Body of pancreas (tissue), 4 donors: ENCODE measurements around the gene RPL10. TPM values are rescaled to one million over a fixed set of nuclear protein-coding genes. Genes with fewer than 3 reads are reported as not detected.

Source experiments
- ATAC-seq: fragments of 150-250 bp; one replicate; pipeline ENCODE4 v1.9.1; 2016
- DNase-seq, 4 donors: peaks; one replicate each; pipeline ENCODE4 v3.0.0-alpha.2; 2019
- H3K27ac ChIP-seq, 4 donors: fragments of 200-600 bp; sonication (generic); 1 replicate in 3 of 4; 2 replicates in 1 of 4; pipeline versions ENCODE4 v1.5.1 to v1.6.1; 2016 to 2019; ENCODE audit warnings: mild to moderate bottlenecking in 1 of 4, mixed read lengths in 1 of 4, moderate library complexity in 1 of 4
- H3K27me3 ChIP-seq, 2 donors: fragments of 200-600 bp; sonication (generic); one replicate each; pipeline ENCODE4 v1.6.0; 2016; ENCODE audit warnings: mild to moderate bottlenecking in 1 of 2
- H3K36me3 ChIP-seq, 2 donors: fragments of 200-600 bp; sonication (generic); replicated peaks in 1 of 2; 2 replicates each; pipeline ENCODE4 v1.5.1; 2016; ENCODE audit warnings: low read depth in 2 of 2; ENCODE audit not compliant: insufficient read depth in 1 of 2
- H3K4me1 ChIP-seq: fragments of 200-600 bp; sonication (generic); one replicate; pipeline ENCODE4 v1.6.0; 2016
- H3K4me3 ChIP-seq, 2 donors: fragments of 200-600 bp; sonication (generic); 1 replicate in 1 of 2; 2 replicates in 1 of 2; pipeline ENCODE4 v1.5.1; 2016 to 2019
- H3K9me3 ChIP-seq, 3 donors: fragments of 200-600 bp; sonication (generic); 1 replicate in 2 of 3; 2 replicates in 1 of 3; pipeline ENCODE4 v1.5.1; 2016
- CTCF ChIP-seq, 7 experiments: fragments of 450-650 bp in 4 of 7; fragments of 200-600 bp in 3 of 7; sonication (generic) in 3 of 7; IDR thresholded peaks; one replicate each; pipeline ENCODE4 v1.5.1; 2016 to 2019; ENCODE audit warnings: antibody characterized with exemption in 7 of 7
- POLR2A ChIP-seq, 3 donors: fragments of 450-650 bp; IDR thresholded peaks; one replicate each; pipeline ENCODE4 v1.6.1; 2016; ENCODE audit warnings: antibody characterized with exemption in 3 of 3, mild to moderate bottlenecking in 2 of 3
- WGBS, 2 donors: methylation state at CpG; one replicate each; pipeline ENCODE4 v1.1.5; 2017; 5-methylcytosine and 5-hydroxymethylcytosine counted together
- intact Hi-C: fragments of 100-400 bp; cut with DNase I; formaldehyde crosslinking; loops from one replicate; pipeline ENCODE4 v1.15.1; 2023
- total RNA-seq, 2 donors: library from RNA; depleted of rRNA; stranded (reverse); fragments of >200 nt; gene quantifications; one replicate each; pipeline ENCODE4 v1.1.0, GENCODE V29; 2016

The RPL10 gene
- total RNA-seq, 2 donors from 2014 or later, result 1,426 to 2,757 TPM

GRCh38 chrX:154355776-154356140 is 42.4 kb upstream of the RPL10 start:
- no peaks in the 10 kb centered on the region for H3K9me3 ChIP-seq
- H3K27me3 ChIP-seq, result no peaks in the 10 kb centered on the region
- no peak overlapping the region for H3K4me3 ChIP-seq
- H3K27ac ChIP-seq, result no peak overlapping the region
- intact Hi-C loops, result no loop called here
- DNase-seq (no peak), ATAC-seq (no peak)
- H3K4me1 ChIP-seq, result no peaks in the 10 kb centered on the region
- WGBS, 2 donors, result 95% methylated on average over 6 of the region's 12 CpGs; no CpG with 5 or more reads in 1 of the 2 donors
- TF ChIP-seq CTCF (IDR thresholded peaks at IDR 0.05), result no peak
- no peak for TF ChIP-seq POLR2A (IDR thresholded peaks at IDR 0.05)
- peaks cover 0 to 2% of the 10 kb centered on the region in 2 donors for H3K36me3 ChIP-seq

- no peak for DNase-seq
- no peaks in the 10 kb centered on the region for H3K9me3 ChIP-seq
- WGBS, 2 donors, result 79% methylated on average over 5 of the region's 13 CpGs; no CpG with 5 or more reads in 1 of the 2 donors
- no peak overlapping the region for H3K27ac ChIP-seq
- peaks cover 0 to 2% of the 10 kb centered on the region in 2 donors for H3K36me3 ChIP-seq
- no peaks in the 10 kb centered on the region for H3K27me3 ChIP-seq
- no peak for ATAC-seq
- TF ChIP-seq CTCF (IDR thresholded peaks at IDR 0.05), result no peak
- TF ChIP-seq POLR2A (IDR thresholded peaks at IDR 0.05), result no peak
- no peaks in the 10 kb centered on the region for H3K4me1 ChIP-seq
- H3K4me3 ChIP-seq, result no peak overlapping the region
- intact Hi-C loops, result no loop called here
Observed at GRCh38 chrX:154356596-154356995, 41.6 kb upstream of the RPL10 start.

- no peaks in the 10 kb centered on the region for H3K4me1 ChIP-seq
- intact Hi-C loops, result no loop called here
- no peaks in the 10 kb centered on the region for H3K9me3 ChIP-seq
- 95% methylated on average over 16 of the region's 27 CpGs; no CpG with 5 or more reads in 1 of the 2 donors for WGBS, 2 donors
- no peak for TF ChIP-seq POLR2A (IDR thresholded peaks at IDR 0.05)
- no peak for TF ChIP-seq CTCF (IDR thresholded peaks at IDR 0.05)
- H3K4me3 ChIP-seq, result no peak overlapping the region
- peaks cover 0 to 2% of the 10 kb centered on the region in 2 donors for H3K36me3 ChIP-seq
- DNase-seq (no peak), ATAC-seq (no peak)
- no peak overlapping the region for H3K27ac ChIP-seq
- H3K27me3 ChIP-seq, result no peaks in the 10 kb centered on the region
Observed at GRCh38 chrX:154357205-154357604, 41.0 kb upstream of the RPL10 start.

GRCh38 chrX:154358011-154358410 is 40.2 kb upstream of the RPL10 start:
- Histone ChIP-seq H3K36me3 (peaks cover 0 to 2% of the 10 kb centered on the region in 2 donors), H3K27ac (no peak overlapping the region), H3K9me3 (no peaks in the 10 kb centered on the region), H3K4me1 (no peaks in the 10 kb centered on the region), H3K27me3 (no peaks in the 10 kb centered on the region), H3K4me3 (no peak overlapping the region)
- intact Hi-C loops, result no loop called here
- no peak for ATAC-seq
- WGBS, 2 donors, result 84% methylated on average over 11 of the region's 11 CpGs; no CpG with 5 or more reads in 1 of the 2 donors
- no peak for DNase-seq
- TF ChIP-seq CTCF (IDR thresholded peaks at IDR 0.05) (no peak), POLR2A (IDR thresholded peaks at IDR 0.05) (no peak)

GRCh38 chrX:154358829-154359228 is 39.3 kb upstream of the RPL10 start:
- Histone ChIP-seq H3K4me3 (no peak overlapping the region), H3K36me3 (peaks cover 0 to 1% of the 10 kb centered on the region in 2 donors), H3K27ac (no peak overlapping the region), H3K4me1 (no peaks in the 10 kb centered on the region), H3K27me3 (no peaks in the 10 kb centered on the region), H3K9me3 (no peaks in the 10 kb centered on the region)
- DNase-seq (no peak), ATAC-seq (no peak)
- intact Hi-C loops, result no loop called here
- 61 to 100% methylated on average over 1 to 6 of the region's 6 CpGs for WGBS, 2 donors
- TF ChIP-seq CTCF (IDR thresholded peaks at IDR 0.05) (no peak), POLR2A (IDR thresholded peaks at IDR 0.05) (no peak)
